ENCODE data around the gene TLK1. TPM values are rescaled to one million over a fixed set of nuclear protein-coding genes. Genes with fewer than 3 reads are reported as not detected.

Gene TLK1
- polyA plus RNA-seq, 1 of the 3 experiments (the other 2 are of a cell fraction): 4.8 TPM

DNA sequence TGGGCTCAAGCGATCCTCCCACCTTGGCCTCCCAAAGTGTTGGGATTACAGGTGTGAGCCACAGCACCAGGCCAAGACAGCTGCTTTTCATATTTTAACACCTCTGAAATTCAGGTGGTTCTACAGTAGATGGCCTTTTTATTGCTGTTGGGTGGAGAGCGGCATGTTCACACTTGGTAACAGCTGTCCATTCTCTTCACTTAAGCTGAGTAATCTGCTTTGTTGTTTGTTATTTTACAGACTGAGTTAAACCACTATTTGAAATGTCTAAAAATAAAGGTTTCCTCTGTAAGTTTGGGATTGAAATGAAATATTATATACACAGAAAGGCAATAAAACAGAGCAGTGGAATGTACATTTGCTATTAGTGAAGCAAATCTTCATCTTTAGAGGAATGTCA is 44.9 kb upstream of the TLK1 start:
- H2AFZ ChIP-seq (ENCODE audit: low read depth): no peak overlapping the region
- H4K20me1 ChIP-seq (ENCODE audit: insufficient read depth): no peaks in the 10 kb centered on the region
- no peaks in the 10 kb centered on the region for H3K27me3 ChIP-seq (ENCODE audit: insufficient read depth)
- no peaks in the 10 kb centered on the region for H3K9me3 ChIP-seq
- no peak overlapping the region for H3K4me3 ChIP-seq (ENCODE audit: low read depth in 2 of 2, low read length in 1 of 2)
- no peaks in the 10 kb centered on the region for H3K36me3 ChIP-seq (replicated peaks in 1 of 2; ENCODE audit: control insufficient read depth in 1 of 2, insufficient read depth in 2 of 2, low read length in 1 of 2)
- no peak overlapping the region for H3K27ac ChIP-seq (ENCODE audit: low read depth in 2 of 2, low read length in 1 of 2)
- no peak for DNase-seq
- no peaks in the 10 kb centered on the region for H3F3A ChIP-seq (replicated peaks; ENCODE audit: insufficient read depth)
- no peak for TF ChIP-seq EZH2phosphoT487 (IDR thresholded peaks at IDR 0.05; ENCODE audit: borderline replicate concordance, low read depth)
- TF ChIP-seq GABPA (IDR thresholded peaks at IDR 0.05; ENCODE audit: low read depth): no peak
- TF ChIP-seq FOXJ3 (CRISPR knock-in tag; IDR thresholded peaks at IDR 0.05): no peak
- TF ChIP-seq, protein P1, sequence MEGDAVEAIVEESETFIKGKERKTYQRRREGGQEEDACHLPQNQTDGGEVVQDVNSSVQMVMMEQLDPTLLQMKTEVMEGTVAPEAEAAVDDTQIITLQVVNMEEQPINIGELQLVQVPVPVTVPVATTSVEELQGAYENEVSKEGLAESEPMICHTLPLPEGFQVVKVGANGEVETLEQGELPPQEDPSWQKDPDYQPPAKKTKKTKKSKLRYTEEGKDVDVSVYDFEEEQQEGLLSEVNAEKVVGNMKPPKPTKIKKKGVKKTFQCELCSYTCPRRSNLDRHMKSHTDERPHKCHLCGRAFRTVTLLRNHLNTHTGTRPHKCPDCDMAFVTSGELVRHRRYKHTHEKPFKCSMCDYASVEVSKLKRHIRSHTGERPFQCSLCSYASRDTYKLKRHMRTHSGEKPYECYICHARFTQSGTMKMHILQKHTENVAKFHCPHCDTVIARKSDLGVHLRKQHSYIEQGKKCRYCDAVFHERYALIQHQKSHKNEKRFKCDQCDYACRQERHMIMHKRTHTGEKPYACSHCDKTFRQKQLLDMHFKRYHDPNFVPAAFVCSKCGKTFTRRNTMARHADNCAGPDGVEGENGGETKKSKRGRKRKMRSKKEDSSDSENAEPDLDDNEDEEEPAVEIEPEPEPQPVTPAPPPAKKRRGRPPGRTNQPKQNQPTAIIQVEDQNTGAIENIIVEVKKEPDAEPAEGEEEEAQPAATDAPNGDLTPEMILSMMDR (IDR thresholded peaks at IDR 0.05): no peak
- TF ChIP-seq, protein P2, sequence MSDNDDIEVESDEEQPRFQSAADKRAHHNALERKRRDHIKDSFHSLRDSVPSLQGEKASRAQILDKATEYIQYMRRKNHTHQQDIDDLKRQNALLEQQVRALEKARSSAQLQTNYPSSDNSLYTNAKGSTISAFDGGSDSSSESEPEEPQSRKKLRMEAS (IDR thresholded peaks at IDR 0.05; ENCODE audit: low read depth): no peak
- no peak for TF ChIP-seq RCOR1 (IDR thresholded peaks at IDR 0.05; ENCODE audit: low read length)
- no peak for TF ChIP-seq EP300 (IDR thresholded peaks at IDR 0.05; ENCODE audit: borderline replicate concordance in 1 of 2, low read depth in 1 of 2, low read length in 1 of 2)
- TF ChIP-seq YY1 (IDR thresholded peaks at IDR 0.05; ENCODE audit: low read depth): no peak
- TF ChIP-seq ELF1 (IDR thresholded peaks at IDR 0.05): no peak
- no peaks in the 10 kb centered on the region for H3K79me2 ChIP-seq (ENCODE audit: insufficient read depth)
- 96% methylated on average over 2 of the region's 2 CpGs for WGBS (ENCODE audit: low lambda C conversion rate)
- ChIA-PET POLR2A (no interaction called here), CTCF (no interaction called here)
- no peak overlapping the region for H3K4me2 ChIP-seq
- H3K4me1 ChIP-seq (ENCODE audit: control insufficient read depth in 1 of 2, insufficient read depth in 2 of 2, low read depth in 1 of 2, low read length in 1 of 2): no peaks in the 10 kb centered on the region
- H3K9ac ChIP-seq: no peak overlapping the region
- H3K9me2 ChIP-seq: no peaks in the 10 kb centered on the region

DNA sequence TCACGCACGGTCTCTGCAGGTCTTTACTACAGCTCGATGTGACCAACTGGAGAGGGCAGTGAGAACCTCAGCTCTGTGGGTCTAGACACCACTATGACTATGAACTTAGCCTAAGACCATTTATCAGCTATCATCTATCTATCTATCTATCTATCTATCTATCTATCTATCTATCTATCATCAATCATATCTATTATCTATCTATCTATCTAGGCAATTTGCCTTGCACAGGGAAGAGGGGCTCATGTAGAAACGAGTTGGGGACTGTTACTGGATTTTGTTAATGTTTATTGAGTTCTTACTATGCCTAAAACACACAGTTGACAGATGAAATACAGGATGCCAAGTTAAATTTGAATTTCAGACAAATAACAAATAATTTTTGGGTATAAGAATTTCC is 41.1 kb upstream of the TLK1 start:
- Histone ChIP-seq H3K9me2 (no peaks in the 10 kb centered on the region), H3F3A (replicated peaks; ENCODE audit: insufficient read depth) (no peaks in the 10 kb centered on the region), H3K27ac (ENCODE audit: low read depth in 2 of 2, low read length in 1 of 2) (no peak overlapping the region), H3K4me1 (ENCODE audit: control insufficient read depth in 1 of 2, insufficient read depth in 2 of 2, low read depth in 1 of 2, low read length in 1 of 2) (no peaks in the 10 kb centered on the region), H3K36me3 (replicated peaks in 1 of 2; ENCODE audit: control insufficient read depth in 1 of 2, insufficient read depth in 2 of 2, low read length in 1 of 2) (no peaks in the 10 kb centered on the region), H4K20me1 (ENCODE audit: insufficient read depth) (no peaks in the 10 kb centered on the region), H3K4me2 (no peak overlapping the region), H3K79me2 (ENCODE audit: insufficient read depth) (no peaks in the 10 kb centered on the region), H3K27me3 (ENCODE audit: insufficient read depth) (no peaks in the 10 kb centered on the region), H3K4me3 (ENCODE audit: low read depth in 2 of 2, low read length in 1 of 2) (no peak overlapping the region), H3K9me3 (no peaks in the 10 kb centered on the region), H2AFZ (ENCODE audit: low read depth) (no peak overlapping the region), H3K9ac (no peak overlapping the region)
- WGBS (ENCODE audit: low lambda C conversion rate): 83% methylated on average over 4 of the region's 4 CpGs
- no peak for DNase-seq
- ChIA-PET CTCF (interaction anchor here (0.7 kb wide), 1 partner anchor 41 kb away, joined by 3 read pairs; no protein-coding TSS in a partner anchor), POLR2A (no interaction called here)
- TF ChIP-seq YY1 (IDR thresholded peaks at IDR 0.05; ENCODE audit: low read depth): no peak
- TF ChIP-seq RFX5 (IDR thresholded peaks at IDR 0.05; ENCODE audit: low read length): no peak
- no peak for TF ChIP-seq ELF1 (IDR thresholded peaks at IDR 0.05)
- TF ChIP-seq SMC3 (IDR thresholded peaks at IDR 0.05; ENCODE audit: low read depth, low read length): no peak
- no peak for TF ChIP-seq TAF1 (IDR thresholded peaks at IDR 0.05; ENCODE audit: borderline replicate concordance, low read depth, low read length)
- TF ChIP-seq FOSL2 (IDR thresholded peaks at IDR 0.05; ENCODE audit: borderline replicate concordance, low read depth): no peak
- TF ChIP-seq POLR2AphosphoS5 (IDR thresholded peaks at IDR 0.05; ENCODE audit: low read depth, low read length): no peak
- no peak for TF ChIP-seq TEAD4 (IDR thresholded peaks at IDR 0.05; ENCODE audit: borderline replicate concordance, insufficient read depth)
- TF ChIP-seq SIN3A (IDR thresholded peaks at IDR 0.05; ENCODE audit: borderline replicate concordance, low read depth, low read length): no peak
- TF ChIP-seq, protein P3, sequence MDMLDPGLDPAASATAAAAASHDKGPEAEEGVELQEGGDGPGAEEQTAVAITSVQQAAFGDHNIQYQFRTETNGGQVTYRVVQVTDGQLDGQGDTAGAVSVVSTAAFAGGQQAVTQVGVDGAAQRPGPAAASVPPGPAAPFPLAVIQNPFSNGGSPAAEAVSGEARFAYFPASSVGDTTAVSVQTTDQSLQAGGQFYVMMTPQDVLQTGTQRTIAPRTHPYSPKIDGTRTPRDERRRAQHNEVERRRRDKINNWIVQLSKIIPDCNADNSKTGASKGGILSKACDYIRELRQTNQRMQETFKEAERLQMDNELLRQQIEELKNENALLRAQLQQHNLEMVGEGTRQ (IDR thresholded peaks at IDR 0.05; ENCODE audit: borderline replicate concordance, low read depth, low read length): no peak
- TF ChIP-seq GATA2 (CRISPR knock-in tag; IDR thresholded peaks at IDR 0.05): no peak
- TF ChIP-seq, protein P4, sequence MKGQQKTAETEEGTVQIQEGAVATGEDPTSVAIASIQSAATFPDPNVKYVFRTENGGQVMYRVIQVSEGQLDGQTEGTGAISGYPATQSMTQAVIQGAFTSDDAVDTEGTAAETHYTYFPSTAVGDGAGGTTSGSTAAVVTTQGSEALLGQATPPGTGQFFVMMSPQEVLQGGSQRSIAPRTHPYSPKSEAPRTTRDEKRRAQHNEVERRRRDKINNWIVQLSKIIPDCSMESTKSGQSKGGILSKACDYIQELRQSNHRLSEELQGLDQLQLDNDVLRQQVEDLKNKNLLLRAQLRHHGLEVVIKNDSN (IDR thresholded peaks at IDR 0.05; ENCODE audit: borderline replicate concordance, low read depth): no peak
- TF ChIP-seq, protein P5, sequence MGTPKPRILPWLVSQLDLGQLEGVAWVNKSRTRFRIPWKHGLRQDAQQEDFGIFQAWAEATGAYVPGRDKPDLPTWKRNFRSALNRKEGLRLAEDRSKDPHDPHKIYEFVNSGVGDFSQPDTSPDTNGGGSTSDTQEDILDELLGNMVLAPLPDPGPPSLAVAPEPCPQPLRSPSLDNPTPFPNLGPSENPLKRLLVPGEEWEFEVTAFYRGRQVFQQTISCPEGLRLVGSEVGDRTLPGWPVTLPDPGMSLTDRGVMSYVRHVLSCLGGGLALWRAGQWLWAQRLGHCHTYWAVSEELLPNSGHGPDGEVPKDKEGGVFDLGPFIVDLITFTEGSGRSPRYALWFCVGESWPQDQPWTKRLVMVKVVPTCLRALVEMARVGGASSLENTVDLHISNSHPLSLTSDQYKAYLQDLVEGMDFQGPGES (IDR thresholded peaks at IDR 0.05; ENCODE audit: low read depth, low read length): no peak
- TF ChIP-seq NRF1 (IDR thresholded peaks at IDR 0.05; ENCODE audit: low read depth, low read length): no peak
- no peak for TF ChIP-seq JUND (IDR thresholded peaks at IDR 0.05)
- TF ChIP-seq, protein P6, sequence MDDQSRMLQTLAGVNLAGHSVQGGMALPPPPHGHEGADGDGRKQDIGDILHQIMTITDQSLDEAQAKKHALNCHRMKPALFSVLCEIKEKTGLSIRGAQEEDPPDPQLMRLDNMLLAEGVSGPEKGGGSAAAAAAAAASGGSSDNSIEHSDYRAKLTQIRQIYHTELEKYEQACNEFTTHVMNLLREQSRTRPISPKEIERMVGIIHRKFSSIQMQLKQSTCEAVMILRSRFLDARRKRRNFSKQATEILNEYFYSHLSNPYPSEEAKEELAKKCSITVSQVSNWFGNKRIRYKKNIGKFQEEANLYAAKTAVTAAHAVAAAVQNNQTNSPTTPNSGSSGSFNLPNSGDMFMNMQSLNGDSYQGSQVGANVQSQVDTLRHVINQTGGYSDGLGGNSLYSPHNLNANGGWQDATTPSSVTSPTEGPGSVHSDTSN (IDR thresholded peaks at IDR 0.05): no peak
